T47D (cell line): ENCODE results near the gene CCDC177.

ENCODE experiments used
- DNase-seq, 2 experiments: peaks; one replicate each; pipeline versions ENCODE4 v3.0.0 to v3.0.0-alpha.2; 2011 to 2012; ENCODE audit warnings: low read depth in 1 of 2, low spot score in 1 of 2
- JUND ChIP-seq: IDR thresholded peaks from 2 replicates; pipeline ENCODE4 v1.6.1; 2012; ENCODE audit warnings: low read depth
- in situ Hi-C: cut with HindIII; loops from 2 replicates; pipeline ENCODE4 v1.10.0; 2016; ENCODE audit warnings: low sequenced_read_pairs, low pct_unique_long_range_greater_than_20kb

The CCDC177 gene

DNA sequence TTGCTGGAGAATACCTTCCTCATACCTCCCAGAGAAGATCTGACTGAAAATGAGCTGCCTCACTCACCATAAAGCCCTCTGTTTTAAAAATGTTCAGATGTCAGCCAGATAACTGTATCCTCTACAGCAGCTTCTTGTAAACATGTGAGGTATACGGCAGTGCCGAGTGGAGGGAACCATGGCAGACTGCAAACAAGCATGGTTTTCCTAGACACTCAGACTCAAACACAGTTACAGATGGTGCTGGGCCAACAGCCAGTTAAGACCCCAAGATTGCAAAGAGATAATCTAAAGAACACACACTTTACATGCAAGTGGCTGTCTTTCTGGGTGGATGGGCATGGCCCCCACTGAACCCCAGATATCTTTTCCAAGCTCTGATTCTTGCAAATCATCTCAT lies 16.6 kb upstream of the CCDC177 start:
- in situ Hi-C loops, result no loop called here
- DNase-seq, result no peak
- TF ChIP-seq JUND, result no peak

DNA sequence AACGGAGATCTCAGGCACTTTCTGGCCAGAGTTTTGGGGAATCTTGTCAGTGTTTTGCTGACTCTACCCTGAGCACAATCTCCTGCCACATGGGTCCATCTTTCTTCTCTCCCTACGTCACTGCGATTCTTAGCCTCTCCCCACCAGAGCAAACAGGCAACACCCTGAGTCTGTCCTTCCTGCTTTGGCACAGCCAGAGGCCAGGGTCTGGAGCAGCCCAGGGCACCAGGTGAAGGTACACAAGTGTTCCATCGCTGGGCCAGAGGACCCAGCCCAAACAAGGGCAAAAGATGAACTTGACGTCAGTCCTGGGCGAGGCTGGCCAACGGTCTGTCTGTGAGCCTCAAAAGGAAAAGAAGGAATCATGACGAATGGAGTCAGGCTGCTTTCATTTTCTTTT lies 12.7 kb upstream of the CCDC177 start:
- in situ Hi-C loops, result no loop called here
- no peak for DNase-seq
- TF ChIP-seq JUND, result no peak

DNA sequence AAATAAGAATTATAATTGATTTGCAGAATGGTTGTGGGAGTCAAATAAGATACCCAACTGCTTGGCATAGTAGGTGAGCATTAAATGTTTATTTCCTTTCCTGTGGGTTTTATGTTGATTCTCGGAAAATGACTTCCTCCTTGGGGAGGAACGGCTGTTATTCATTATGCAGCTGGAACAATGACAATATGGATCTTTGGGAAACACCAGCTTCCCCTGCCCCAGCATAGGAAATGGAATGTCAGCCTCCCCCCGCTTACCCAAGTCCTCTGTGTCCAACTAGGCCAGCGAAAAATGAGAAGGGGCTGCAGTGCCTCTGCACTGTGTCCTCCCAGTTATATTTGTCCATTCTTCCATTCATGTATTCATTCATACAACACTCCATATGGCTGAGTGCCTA lies 11.7 kb upstream of the CCDC177 start:
- TF ChIP-seq JUND, result no peak
- in situ Hi-C loops, result no loop called here
- no peak for DNase-seq

DNA sequence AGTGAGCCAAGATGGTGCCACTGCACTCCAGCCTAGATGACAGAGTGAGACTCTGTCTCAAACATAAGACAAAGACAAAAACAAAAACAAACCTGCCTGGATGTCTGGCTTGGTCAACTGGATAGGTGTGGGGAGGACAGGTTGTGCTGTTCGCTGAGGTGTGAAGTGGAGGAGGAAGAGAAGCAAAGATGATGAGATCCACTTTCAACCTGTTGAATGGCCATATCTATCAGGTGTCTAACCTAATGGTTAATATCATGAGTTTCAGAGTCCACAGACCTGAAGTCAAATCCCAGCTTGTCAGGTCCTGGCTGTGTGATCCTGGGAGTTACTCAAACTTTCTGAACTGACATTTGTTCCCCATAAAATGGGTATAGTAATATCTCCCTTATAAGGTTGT lies 9.7 kb upstream of the CCDC177 start:
- no peak for TF ChIP-seq JUND
- in situ Hi-C loops, result no loop called here

DNA sequence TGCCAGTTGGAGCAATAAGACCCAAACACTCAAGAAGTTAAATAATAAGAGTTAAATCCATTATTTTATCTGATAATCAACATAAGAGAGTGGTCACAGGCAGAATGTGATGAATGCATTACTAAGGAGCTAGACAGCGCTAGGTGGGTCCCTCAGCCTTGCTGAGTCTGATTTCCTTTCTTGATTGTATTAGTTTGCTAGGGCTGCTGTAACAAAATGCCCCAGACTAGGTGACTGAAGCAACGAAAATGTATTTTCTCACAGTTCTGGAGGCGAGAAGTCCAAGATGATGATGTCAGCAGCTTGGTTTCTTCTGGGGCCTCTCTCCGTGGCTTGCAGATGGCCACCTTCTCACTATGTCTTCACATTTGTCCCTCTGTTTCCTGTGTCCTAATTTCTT lies 8.2 kb upstream of the CCDC177 start:
- DNase-seq, result no peak
- in situ Hi-C loops, result no loop called here
- TF ChIP-seq JUND, result no peak

More for the DNA sequence above, 9.7 kb upstream of the CCDC177 start:
- no peak for DNase-seq

DNA sequence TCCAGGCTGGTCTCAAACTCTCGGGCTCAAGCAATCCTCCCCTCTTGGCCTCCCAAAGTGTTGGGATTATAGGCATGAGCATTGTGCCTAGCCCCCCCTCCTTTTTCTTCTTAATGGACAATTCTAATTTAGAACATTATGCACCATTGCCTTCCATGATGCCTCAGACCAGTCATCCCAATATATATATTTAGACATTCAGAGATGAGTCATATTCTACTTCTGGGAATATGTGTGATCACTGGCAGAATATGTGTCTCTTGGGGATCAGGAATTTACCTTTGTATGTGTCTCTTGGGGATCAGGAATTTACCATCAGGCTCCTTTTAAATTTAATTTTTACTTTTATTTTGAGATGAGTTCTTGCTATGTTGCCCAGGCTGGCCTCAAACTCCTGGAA lies 7.5 kb upstream of the CCDC177 start:
- no peak for TF ChIP-seq JUND
- no peak for DNase-seq
- in situ Hi-C loops, result no loop called here

DNA sequence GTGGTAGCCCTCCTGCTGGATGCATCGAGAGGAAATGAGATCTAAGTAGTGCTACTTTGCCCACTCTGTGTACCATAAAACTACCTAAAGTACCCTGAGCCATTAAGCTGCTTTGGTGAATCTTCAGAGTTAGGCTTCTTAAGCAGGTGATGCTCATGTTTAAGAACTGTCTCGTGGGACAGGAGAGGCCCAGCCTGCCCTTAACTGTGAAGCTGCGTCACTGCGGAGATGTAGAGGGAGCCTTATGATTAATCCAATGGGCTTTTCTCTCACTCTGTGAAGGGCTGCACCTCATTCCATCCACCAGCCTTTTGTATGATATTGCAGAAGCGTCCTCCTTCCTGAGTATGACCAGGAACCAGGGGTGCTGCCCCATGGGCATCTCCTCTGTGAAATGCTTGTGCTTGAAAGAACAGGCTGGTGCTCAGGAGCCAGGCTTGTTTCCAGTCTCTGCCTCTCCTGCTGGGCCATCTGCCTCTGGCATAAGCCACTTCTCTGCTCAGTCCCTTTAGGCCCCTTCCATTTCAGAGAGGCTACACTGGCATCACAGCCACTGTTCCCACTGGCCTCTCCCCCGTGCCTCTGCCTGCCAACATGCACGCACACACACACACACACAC lies 6.8 kb upstream of the CCDC177 start:
- no peak for TF ChIP-seq JUND
- DNase-seq, result no peak
- in situ Hi-C loops, result no loop called here

DNA sequence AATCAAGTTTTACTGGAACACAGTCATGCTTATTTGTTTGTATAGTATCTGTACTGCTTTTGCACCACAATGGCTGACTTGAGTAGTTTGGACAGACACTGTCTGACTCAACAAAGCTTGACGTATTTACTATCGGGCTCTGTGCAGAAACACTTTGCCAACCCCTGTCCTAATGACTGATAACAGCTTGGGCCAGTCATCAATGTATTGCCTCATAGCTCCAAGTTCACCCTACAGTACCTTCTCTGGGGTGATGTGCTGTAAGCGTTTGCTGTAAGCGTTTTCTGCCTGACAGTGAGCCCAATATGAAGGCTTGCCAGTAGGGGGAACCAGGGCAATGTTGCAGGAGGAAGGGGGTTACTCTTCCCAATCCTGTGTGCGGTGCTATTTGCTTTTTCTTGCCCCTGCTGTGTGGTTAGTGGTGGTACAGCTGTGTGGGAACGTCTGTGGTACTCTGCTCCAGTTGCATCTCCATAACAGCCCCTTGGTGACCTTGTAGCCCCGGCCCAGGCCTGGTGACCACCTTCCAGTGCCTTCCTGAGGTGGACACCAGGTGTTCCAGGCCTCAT lies 5.4 kb upstream of the CCDC177 start:
- in situ Hi-C loops, result no loop called here
- TF ChIP-seq JUND, result no peak
- DNase-seq, result peak in 1 of 2 experiments; percentile 64

DNA sequence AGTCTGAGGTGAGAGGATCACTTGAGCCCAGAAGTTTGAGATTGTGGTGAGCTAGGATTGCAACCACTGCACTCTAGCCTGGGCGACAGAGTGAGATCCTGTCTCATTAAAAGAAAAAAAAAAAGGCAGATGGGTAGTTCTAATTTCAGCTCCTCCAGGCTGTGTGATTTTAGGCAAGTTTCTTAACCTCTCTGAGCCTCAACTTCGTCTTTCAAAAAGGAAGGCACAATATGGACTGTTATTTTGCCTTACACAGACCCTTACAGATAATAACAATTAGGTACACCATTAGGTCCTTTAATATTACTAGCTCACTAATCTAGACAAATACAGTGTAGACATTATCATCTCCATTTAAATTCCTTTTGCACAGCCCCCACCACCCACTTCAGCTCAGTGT lies 4.8 kb upstream of the CCDC177 start:
- no peak for DNase-seq
- in situ Hi-C loops, result no loop called here
- no peak for TF ChIP-seq JUND

DNA sequence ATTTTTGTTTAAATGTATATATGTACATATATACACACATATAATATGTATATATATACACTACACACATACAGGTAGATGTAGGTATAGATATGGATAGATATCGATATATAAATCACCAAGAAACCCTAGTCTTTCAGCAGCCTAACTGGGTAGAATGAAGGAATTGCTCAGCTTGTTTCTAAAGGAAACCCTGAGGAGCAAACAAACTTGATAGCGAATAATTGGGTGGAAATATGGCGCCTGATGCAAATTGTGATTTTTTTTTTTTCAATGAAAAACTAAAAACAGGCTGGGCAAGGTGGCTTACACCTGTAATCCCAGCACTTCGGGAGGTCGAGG lies 254 bp upstream of the CCDC177 start:
- no peak for DNase-seq
- in situ Hi-C loops, result no loop called here
- TF ChIP-seq JUND, result no peak

DNA sequence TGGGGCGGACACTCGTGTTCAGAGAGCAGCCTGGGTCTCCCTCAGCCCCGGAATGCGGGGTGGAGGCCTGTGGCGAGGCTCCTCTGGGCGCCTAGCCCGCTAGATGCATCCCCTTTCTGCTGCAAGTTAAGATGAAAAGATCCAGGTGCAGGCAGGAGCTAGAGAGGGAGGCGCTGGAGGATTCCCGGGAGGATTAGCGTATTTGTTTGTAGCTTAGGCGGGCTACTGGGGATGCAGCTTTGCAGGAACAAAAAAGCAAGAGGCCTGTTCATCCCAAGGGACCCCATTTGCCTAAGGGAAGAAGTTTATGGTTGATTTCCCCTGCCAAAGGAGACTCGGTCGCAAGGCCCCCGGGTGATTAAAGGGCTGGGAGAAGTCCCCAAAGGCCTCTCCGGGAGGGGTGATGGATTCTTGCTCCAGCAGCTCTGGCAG lies 824 bp downstream of the CCDC177 start:
- no peak for TF ChIP-seq JUND
- in situ Hi-C loops, result no loop called here
- peak; percentile 35 to 80 for DNase-seq

DNA sequence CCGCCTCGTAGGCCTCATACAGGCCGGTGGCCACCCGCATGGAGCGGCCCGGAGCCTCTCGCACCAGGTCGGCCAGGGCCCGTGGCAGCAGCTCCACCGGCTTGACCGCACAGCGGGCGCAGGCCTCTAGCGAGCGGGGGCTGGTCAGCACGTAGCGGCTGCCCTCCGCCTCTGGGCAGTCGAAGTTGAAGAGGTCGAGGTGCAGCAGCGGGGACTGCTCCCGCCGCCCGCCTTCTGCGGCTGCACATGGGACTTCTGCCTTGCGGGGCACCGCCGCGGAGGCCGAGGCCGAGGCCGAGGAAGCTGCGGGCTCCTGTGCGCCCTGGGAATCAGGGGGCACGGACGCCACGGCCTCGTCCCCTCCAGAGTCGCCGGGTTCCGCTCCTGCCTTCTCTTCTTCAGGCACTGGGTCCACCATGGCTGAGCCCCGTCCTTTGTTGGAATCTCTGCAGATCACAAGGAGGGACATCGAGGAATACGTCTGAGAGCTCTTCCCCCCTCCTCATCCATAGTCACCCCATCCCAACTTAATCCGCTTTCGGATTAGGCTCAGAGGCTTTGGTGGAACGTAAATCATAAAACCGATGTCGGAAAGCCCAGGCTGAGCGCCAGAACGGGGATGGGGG lies 1.4 kb downstream of the CCDC177 start:
- no peak for DNase-seq
- TF ChIP-seq JUND, result no peak
- in situ Hi-C loops, result no loop called here

DNA sequence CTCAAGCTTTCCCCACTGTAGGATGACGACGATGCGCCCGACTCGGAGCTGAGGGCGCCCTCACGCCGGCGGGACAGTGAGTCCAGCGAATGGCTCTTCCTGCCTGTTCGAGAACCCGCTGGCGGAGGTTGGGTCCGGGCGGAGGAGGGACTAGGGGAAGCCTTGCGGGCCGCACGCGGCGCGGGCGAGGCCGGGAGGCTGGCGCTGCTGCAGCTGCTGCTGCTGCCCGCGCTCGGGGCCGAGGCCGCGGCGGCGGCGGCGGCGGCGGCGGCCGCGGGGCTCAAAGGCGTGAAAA lies 1.9 kb downstream of the CCDC177 start:
- DNase-seq, result no peak
- no peak for TF ChIP-seq JUND
- in situ Hi-C loops, result no loop called here
